ENCODE measurements around the gene LRRC37B.
"Not testable (repeated sequence)": the region's sequence is repeated elsewhere in the genome, so short reads cannot be mapped to it uniquely, and the experiment has no call there.

Gene LRRC37B

DNA sequence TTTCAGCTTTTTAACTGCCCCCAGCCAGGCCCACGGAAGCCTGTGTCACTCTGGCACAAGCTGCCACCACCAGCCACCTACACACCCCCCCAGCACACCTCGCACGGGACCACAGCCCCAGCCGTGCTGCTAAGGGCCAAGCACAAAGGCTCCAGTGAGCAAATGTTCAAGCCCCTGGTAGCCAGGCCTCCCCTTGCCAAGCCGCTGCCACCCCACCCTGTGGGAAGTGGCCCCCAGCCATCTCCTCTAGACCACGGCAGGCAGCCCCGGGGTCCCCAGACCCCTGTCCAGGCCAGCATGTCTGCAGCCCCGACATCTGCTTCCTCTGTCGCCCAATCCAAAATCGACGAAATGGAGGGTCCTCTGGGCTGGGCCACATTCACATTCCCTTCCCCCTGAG lies 35.1 kb downstream of the LRRC37B start:
- not testable (repeated sequence) for DNase-seq (ENCODE audit: low spot score)

DNA sequence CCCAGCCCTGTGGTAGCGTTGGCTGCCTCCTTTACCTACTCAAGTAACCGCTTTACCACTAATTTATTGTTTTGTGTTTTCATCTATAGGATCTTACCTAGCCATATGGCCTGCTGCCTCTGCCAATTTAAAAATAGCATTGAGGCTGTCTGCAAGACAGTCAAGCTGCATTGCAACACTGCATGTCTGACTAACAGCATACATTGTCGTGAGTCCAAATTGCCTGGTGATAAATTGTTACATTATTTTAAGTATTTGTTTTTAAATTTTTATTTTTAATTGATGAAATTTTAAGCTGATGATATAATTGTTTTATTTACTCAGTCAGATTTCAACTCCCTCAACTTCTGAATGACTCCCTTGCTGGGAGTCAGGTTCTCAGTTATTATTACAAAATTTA lies 38.4 kb downstream of the LRRC37B start:
- DNase-seq (ENCODE audit: low spot score): not testable (repeated sequence)

DNA sequence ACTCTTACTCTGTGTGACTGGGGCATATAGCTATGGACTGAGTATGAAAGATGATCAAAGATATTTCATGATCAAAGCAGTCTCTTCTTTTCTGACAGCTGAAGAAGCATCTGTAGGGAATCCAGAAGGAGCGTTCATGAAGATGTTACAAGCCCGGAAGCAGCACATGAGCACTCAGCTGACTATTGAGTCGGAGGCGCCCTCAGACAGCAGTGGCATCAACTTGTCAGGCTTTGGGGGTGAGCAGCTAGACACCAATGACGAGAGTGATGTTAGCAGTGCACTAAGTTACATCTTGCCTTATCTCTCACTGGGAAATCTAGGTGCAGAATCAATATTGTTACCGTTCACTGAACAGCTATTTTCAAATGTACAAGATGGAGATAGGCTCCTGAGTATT lies 40.5 kb downstream of the LRRC37B start:
- not testable (repeated sequence) for DNase-seq (ENCODE audit: low spot score)

DNA sequence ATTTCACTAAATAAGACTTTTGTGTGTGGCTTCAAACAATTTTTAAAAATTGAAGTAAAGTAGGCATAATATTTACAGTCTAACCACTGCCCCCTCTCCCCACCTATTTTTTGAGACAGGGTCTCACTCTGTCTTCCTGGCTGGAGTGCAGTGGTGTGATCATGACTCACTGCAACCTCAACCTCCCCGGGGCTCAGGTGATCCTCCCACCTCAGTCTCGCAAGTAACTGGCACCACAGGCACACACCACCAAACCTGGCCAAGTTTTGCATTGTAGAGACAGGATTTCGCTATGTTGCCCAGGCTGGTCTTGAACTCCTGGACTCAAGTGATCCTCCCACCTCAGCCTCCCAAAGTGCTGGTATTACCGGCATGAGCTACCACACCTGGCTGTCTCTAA lies 47.8 kb downstream of the LRRC37B start:
- DNase-seq (ENCODE audit: low spot score): not testable (repeated sequence)

DNA sequence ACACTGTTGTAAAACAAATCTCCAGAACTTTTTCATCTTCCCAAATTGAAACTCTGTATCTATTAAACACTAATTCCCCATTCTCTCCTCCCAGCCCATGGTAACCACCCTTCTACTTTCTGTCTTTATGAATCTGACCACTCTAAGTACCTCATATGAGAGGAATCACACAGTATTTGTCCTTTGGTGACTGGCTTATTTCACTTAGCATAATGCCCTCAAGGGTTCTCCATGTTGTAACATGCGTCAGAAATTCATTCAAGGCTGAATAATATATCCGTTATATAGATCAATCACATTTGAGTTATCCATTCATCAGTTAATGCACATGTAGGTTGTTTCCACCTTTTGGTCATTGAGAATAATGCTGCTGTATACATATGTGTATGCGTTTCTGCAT lies 48.2 kb downstream of the LRRC37B start:
- DNase-seq (ENCODE audit: low spot score): not testable (repeated sequence)

DNA sequence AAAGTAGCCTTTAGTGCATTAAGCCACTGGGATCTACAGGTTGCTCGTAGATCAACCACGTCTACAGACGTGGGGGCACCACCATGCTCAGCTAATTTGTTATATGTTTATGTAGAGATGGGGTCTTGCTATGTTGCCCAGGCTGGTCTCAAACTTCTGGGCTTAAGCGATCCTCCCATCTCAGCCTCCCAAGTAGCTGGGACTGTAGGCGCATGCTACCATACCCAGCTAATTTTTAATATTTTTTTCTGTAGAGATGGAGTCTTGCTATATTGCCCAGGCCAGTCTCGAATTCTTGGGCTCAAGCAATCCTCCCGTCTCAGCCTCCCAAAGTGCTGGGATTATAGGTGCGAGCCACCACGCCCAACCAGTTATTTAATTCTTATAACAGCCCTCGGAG lies 49.3 kb downstream of the LRRC37B start:
- not testable (repeated sequence) for DNase-seq (ENCODE audit: low spot score)

DNA sequence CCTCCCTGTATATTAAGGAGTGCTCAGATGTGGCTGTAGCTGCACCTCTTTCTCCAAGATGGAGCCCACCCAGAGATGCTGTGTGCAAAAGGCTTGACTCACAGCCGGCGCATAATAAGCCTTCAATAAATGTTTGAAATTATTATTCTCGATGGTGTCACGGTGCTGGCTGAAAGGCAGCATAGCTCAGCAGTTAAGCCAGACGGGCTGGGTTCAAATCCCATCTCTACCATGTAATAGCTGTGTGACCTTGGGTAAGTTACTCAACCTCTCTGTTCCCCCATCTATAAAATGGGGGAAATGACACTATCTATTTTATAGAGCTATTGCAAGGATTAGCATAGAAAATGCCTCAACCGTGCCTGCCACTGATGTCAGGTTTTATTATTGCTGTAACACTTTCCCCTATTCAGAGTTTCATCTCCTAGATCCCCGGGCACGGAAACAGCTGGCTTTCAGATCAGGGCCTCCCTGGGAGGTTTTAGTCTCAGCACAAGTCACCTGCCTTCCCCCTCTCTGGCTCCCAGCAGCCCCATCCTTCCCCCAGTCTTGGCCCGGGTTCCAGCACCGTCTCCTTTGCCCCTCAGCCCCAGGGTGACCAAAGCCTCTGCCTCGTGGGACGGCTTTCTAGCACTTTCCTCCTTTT lies 50.4 kb downstream of the LRRC37B start:
- DNase-seq (ENCODE audit: low spot score): not testable (repeated sequence)

DNA sequence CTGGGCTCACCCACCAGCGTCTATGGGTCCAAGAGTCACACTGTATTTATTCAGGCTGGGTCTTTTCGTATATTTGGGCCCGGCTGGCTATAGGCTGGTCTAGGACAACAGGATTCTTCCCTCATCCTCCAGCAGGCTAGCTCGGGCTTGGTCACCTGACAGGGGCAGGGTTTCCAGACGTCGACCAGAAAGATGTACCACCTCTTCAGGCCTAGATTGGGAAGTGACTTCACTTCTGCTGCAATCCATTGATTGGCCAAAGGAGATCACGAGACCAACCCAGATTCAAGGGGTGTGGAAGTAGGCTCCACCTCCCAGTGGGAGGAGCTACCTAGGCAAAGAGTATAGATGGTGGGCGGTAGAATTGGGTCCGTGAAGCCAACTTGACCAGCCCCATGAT lies 53.5 kb downstream of the LRRC37B start:
- DNase-seq (ENCODE audit: low spot score): not testable (repeated sequence)

DNA sequence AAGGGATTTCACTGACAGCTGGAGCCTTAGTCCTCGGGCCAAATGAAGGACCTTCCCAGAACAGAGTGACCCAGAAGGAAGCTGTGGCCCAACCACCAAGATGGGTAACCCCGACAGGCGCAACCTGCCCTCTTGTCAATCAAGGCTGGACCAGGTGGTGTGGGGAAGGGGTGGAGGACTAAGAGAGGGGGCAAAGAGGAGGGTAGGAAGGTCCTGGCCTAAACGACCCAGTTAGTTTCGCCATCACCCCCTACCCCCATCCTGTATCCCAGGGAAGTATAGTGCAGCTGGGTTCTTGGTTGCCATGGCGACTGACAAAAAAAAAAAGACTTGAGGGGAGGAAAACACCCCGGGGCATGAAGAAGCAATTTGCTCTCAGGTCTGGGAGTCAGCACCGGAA lies 54.7 kb downstream of the LRRC37B start:
- not testable (repeated sequence) for DNase-seq (ENCODE audit: low spot score)

DNA sequence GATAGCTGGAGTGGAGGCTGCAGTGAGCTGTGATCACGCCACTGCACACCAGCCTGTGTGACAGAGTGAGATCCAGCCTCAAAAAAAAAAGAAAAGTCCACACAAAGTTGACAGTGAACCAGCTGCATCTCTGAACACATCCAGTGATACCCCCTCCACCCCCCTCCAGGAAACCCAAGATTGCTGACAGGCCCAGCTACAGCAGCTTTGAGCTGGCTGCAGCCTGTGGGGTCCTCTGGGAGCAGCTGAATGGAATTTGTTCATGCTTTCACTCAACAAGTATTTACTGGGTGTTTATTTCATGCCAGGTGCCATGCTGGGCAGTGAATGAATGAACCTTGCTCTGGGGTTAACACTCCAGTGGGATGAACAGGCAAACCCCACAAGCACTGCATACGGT lies 56.9 kb downstream of the LRRC37B start:
- DNase-seq (ENCODE audit: low spot score): not testable (repeated sequence)

DNA sequence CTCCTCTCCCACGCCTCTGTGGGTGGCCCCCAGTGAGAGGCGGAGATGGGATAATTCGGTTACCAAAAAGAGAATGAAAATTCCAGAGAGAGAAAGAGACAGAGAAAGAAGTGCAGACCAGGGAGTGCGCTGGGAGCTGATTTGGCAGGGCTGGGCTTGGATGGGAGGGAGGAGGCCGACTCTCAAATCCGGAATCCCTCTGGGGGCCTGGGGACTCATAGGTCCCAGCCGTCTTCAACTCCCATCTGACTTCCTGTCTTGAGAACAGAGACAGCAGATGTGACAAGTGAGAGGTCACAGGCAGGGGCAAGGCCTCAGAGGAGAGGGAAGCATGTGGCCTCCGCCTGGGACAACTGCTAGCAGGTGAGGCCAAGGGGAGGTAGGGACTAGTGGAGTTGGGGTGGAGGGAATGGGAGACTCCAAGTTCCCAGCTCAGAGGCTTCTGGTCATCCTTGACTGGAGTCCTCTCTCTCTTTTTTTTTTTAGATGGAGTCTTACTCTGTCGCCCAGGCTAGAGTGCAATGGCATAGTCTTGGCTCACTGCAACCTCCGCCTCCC lies 59.0 kb downstream of the LRRC37B start:
- not testable (repeated sequence) for DNase-seq (ENCODE audit: low spot score)

DNA sequence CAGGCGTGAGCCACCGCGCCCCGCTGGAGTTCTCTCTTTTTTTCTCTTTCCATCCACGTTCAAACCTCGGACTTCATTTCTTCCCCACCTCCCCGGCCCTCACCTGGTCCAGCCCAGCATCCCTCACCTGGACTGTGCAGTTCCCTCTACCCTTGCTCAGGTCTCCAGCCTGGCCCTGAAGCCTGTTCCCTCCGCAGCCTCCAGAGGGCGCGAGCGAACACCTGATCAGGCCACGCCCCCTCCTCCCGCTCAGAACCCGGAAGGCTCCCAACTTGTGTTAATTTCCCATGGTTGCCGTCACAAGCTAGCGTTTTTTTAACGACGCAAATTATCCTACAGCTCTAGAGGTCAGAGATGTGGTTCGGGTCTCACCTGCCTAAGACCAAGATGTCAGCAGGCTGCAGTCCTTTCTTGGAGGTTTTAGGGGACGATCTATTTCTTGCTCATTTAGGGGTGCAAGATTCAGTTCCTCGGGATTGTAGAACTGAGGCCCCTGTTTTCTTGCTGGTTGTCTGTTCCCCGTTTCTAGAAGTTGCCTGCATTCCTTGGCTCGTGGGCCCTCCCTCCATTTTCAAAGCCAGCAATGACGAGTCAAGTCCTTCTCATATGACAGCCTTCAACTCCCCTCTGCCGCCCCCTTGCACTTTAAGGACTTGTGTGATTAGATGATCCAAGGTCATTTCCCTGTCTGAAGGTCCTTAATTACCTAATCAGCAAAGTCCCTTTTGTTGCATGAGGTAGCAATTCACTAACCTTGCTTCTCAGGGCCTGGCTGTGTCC lies 59.9 kb downstream of the LRRC37B start:
- DNase-seq (ENCODE audit: low spot score): not testable (repeated sequence)

DNA sequence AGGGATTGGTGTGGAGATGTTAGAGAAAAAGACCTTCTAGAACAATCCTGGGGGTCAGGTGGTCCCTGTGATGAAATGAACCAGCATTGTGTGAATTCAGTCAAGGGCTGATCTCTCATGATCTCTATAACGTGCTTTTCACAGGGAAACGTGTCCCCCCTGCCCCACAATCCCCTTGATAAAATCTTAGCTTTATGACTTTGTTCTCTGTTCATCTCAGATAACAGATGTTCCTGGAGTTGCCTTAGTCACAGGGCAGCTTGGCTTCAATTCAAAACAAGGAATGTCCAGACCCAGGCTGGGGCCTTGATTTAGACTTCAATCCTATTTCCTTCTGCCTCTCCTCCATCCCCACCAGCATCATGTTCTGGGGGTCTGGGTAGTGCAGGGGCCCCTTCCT lies 61.9 kb downstream of the LRRC37B start:
- not testable (repeated sequence) for DNase-seq (ENCODE audit: low spot score)

DNA sequence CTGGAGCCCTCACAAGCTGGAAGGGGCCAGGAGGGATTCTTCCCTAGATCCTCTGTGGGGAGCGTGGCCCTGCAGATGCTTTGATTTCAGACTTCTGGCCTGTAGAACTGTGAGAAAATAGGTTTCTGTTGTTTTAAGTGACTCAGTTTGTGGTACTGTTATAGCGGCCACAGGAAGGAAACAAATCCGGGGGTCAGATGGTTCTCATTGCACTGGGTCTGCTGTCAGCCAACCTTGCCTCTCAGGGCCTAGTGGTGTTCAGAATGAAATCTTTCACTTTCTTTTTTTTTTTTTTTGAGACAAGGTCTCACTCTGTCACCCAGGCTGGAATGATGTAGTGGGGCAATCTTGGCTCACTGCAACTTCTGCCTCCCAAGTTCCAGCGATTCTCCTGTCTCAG lies 64.8 kb downstream of the LRRC37B start:
- not testable (repeated sequence) for DNase-seq (ENCODE audit: low spot score)

DNA sequence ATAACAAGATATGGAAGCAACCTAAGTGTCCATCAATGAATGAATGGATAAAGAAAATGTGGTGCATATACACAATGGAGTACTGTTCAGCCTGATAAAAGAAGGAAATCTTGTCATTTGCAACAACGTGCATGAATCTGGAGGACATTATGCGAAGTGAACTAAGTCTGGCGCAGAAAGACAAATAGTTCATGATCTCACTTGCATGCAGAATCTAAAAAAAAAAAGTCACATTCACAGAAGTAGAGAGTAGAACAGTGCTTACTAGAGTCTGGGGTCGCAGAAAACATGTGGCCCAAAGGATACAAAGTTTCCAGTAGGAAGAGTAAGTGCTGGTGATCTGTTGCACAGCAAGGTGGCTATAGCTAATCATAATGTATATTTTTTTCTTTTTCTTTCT lies 65.9 kb downstream of the LRRC37B start:
- DNase-seq (ENCODE audit: low spot score): not testable (repeated sequence)

DNA sequence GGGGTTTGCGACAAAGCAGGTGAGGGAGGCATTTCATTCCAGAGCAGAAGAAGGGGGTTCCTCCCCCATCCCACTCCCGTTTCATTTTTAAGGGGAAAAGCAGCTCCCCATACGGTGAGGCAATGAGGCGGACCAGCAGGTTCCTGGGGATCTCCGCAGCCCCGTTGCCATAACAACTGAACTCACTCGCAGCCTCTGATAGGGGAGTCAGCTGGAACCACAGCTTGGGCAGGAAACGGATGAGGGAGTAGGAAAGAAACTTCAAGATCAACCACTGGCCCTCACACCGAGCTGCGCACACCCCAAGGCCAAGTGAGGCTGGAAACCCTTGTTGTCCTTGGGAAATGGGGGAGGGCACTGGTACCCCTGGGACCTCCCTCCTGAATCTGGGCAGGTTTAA lies 72.6 kb downstream of the LRRC37B start:
- not testable (repeated sequence) for DNase-seq (ENCODE audit: low spot score)

DNA sequence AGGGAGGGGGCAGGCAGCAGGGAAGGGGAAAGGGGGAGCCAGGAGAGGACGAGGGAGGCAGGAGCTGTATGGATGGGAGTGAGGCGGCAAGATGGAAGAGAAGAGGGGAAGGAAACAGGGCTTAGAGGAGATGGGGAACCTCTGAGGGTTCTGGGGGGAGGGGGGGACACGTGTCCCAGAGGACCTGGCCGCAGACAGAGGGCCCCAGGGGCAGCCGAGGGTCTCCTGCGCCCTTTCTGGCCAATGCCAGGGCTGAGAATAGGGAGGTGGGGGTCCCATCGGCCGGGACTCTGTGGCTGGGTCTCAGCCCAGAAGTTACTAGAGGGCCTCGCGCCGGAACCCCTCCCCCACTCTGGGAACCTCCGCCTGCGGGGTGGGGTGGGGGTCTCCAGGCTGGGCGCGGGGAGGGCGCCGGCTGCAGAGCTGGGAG lies 76.4 kb downstream of the LRRC37B start:
- DNase-seq (ENCODE audit: low spot score): peak; percentile 70

DNA sequence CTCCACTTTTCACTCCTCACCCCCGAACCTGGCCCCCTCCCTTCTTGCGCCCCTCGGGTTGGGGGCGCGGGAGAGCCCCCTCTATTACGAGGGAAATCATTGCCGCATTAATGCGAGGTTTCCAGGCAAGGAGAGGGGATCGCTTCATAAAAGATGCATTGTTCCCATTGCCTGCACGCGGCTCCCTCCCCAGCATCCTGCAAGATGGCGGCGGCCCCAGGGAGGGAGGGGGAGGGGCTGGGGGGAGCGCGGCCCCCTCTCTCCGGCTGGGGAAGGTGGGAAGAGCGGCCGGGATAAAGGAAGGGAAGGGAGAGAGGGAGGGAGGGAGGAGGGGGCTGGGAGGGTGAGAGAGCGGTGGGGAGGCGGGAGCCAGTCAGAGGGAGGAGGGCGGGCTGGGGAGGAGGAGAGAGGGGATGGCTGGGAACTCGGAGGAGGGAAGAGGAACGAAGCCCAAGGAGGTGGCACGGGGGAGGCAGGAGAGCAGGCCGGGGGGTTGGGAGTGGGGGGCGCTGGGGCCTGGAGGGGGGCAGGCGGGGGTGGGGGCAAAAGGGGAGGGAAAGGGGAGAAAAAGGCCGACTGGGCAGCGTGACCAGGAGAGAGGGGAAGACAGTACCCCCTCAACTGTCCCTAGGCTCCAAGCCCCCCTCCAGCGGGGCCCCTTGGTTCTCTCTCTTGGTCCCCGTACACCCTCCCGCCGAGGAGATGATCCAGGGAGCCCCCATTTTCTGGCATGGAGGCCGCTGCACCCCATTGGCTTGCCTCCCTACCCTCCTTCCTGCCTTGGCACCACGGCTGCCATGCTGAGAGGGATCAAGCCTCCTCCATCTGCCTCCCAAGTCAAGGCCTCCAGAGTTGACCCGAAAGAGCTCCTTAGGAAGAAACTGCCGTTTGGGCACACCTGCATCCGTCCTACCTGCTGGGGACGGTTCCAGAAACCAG lies 77.1 kb downstream of the LRRC37B start:
- DNase-seq (ENCODE audit: low spot score): peak; percentile 90

DNA sequence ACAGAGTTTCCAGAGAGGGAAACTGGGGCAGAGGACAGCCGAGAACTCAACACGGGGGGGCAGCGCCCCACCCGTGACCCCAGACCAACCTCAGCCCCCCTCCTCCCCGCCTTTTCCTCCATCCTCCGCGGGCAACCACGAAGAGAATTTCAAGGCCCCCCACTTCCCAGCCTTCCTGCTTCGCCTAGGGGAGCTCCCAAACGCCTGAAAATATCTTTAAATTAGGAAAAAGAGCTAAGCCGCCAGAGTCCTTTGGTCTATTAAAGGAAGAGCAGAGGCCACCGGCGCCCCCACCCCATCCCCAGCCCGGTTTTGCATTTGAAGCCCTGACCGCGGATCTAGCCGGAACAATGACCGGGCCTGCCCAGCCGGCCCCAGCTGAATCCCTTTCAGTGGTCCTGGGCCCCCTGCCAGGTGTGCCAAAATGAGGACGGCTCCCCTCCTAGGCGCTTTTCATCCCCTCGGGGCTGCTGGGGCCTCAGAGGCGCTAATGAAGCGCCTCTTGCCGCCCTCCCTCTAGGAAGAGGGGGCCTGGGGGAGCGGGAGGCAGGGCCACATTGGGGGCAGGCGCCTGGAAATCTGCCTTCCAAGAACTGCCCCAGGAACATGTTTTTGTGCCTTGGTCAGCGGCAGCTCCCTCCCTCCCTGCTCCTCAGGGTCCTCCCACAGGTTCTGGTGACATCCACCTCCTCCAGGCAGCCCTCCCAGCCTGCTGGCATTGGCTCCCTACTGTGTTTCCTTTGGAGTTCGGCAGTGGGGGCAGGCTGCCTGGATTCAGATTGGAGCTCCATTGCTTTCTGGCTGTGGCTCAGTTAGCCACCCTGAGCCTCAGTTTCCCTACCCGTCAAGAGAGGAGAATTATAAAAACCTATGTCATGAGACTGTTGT lies 78.0 kb downstream of the LRRC37B start:
- not testable (repeated sequence) for DNase-seq (ENCODE audit: low spot score)

DNA sequence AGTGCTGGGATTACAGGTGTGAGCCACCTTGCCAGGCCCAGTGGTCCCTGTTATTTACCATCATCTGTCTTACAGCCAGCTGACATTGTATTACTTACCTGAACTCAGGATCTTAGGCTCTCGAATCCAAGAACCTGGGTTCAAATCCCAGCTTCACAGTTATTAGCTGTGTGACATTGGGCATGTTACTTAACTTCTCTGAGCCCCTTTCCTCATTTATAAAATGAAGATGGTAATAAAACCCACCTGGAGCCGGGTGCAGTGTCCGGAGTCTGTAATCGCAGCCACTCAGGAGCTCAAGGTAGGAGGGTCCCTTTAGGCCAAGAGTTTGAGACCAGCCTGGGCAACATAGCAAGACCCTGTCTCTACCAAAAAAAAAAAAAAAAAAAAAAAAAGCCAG lies 79.7 kb downstream of the LRRC37B start:
- DNase-seq (ENCODE audit: low spot score): not testable (repeated sequence)

DNA sequence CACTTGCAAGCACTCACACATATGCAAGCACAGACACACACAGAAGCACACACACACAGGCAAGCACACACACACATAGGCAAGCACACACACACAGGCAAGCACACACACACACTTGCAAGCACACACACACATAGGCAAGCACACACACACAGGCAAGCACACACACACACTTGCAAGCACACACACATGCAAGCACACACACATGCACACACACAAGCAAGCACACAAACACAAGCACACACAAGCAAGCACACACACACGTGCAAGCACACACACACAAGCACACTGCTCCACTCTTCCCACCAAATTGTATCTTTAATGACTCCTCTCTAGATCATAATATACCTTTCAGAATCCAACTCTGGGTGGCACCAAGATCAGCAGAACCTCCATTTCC lies 84.9 kb downstream of the LRRC37B start:
- DNase-seq (ENCODE audit: low spot score): not testable (repeated sequence)
